GM18502 (cell line): ENCODE data around the gene HSD3B7.

Experiments used
- ATAC-seq: cut with Tn5 transposase; IDR thresholded peaks from one replicate; pipeline ENCODE4 v1.9.1; 2021; ENCODE audit warnings: mild to moderate bottlenecking; ENCODE audit not compliant: unreplicated experiment, poor library complexity

The HSD3B7 gene

GRCh38 chr16:30956601-30957455 lies 28.2 kb upstream of the HSD3B7 start:
- ATAC-seq = peak; percentile 44

- ATAC-seq = peak; percentile 72
Measured at GRCh38 chr16:30957456-30958174, 27.4 kb upstream of the HSD3B7 start, which contains the start of gene SETD1A. Gene SETD1A, plus strand, starts transcription at chr16:30957754. Its CDS starts 978 bp downstream, at chr16:30958732.

GRCh38 chr16:30958175-30959079 lies 26.6 kb upstream of the HSD3B7 start:
- peak; percentile 30 for ATAC-seq

- no peak for ATAC-seq
Measured at GRCh38 chr16:30961384-30961783, 23.6 kb upstream of the HSD3B7 start.

GRCh38 chr16:30963925-30964511 lies 21.0 kb upstream of the HSD3B7 start:
- no peak for ATAC-seq

GRCh38 chr16:30964574-30965226 lies 20.3 kb upstream of the HSD3B7 start:
- ATAC-seq = no peak

- ATAC-seq = no peak
Measured at GRCh38 chr16:30965436-30965835, 19.6 kb upstream of the HSD3B7 start.

GRCh38 chr16:30966033-30966619 lies 18.9 kb upstream of the HSD3B7 start:
- no peak for ATAC-seq

- ATAC-seq = no peak
Measured at GRCh38 chr16:30967795-30968194, 17.2 kb upstream of the HSD3B7 start.

- ATAC-seq = no peak
Measured at GRCh38 chr16:30969246-30969842, 15.7 kb upstream of the HSD3B7 start.

GRCh38 chr16:30971298-30971697 lies 13.7 kb upstream of the HSD3B7 start:
- no peak for ATAC-seq

- ATAC-seq = no peak
Measured at GRCh38 chr16:30972872-30973271, 12.1 kb upstream of the HSD3B7 start.

- no peak for ATAC-seq
Measured at GRCh38 chr16:30974348-30974747, 10.7 kb upstream of the HSD3B7 start.

GRCh38 chr16:30976486-30976885 lies 8.5 kb upstream of the HSD3B7 start:
- ATAC-seq = no peak

GRCh38 chr16:30977502-30977901 lies 7.5 kb upstream of the HSD3B7 start:
- ATAC-seq = no peak

GRCh38 chr16:30979170-30980022 lies 5.6 kb upstream of the HSD3B7 start:
- no peak for ATAC-seq

GRCh38 chr16:30980023-30980371 lies 5.0 kb upstream of the HSD3B7 start:
- ATAC-seq = no peak

- ATAC-seq = no peak
Measured at GRCh38 chr16:30980434-30980833, 4.6 kb upstream of the HSD3B7 start.
